Fibroblast of upper back skin (primary cell): ENCODE results near the gene VEPH1.
A peak's percentile ranks its signal among the peaks of the same experiment; 100 is the strongest.

Experiments used
- DNase-seq: peaks from one replicate; pipeline ENCODE4 v3.0.0-alpha.2; 2013

The VEPH1 gene

DNA sequence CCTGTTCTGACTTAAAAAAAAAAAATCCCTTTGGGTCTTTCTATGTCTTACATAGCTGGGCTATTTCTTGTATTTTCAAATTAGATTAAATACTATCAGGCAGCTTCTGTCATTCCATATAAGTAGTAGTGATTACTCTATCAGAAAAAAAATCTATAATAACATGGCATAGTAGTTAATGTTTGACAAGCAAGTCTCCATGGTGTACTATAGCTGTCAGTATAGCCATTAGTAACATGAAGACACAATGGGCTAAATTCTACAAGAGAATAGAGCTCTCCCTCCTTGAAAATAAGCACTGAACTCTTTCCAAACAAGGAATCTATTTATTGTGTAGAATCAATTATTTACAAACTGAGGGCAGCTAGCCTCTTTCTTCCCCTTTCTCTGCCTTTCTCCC is 19.4 kb upstream of the VEPH1 start:
- DNase-seq: no peak

DNA sequence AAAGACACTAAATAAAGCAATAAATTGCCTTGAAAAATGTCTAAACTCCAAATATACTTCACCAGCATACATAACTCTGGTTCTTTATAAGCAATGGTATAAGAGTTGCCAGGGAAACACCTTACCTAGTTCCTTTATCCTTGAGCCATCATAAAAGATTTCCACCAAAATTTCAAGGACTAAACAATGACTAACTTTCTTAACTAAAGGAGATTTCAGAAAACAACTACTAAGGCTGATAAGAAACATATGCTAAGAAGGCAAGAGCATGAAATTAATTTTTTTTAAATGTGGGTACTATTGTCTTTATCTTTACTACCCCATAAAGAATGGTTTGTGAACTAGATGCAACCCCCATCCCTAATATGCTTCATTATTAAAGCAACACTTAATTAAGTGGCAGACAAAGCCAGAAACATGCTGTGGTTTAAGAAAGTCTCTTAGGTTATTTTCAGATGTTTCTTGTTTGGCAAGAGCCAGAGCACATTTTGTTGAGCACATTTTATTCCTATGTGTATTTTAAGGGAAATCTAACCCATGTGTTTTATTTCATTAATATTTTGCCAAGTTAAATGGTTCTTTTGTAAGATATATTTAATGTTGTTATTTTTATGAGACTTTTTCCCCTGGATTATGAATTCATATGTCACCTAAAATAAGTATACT is 17.4 kb upstream of the VEPH1 start:
- no peak for DNase-seq

DNA sequence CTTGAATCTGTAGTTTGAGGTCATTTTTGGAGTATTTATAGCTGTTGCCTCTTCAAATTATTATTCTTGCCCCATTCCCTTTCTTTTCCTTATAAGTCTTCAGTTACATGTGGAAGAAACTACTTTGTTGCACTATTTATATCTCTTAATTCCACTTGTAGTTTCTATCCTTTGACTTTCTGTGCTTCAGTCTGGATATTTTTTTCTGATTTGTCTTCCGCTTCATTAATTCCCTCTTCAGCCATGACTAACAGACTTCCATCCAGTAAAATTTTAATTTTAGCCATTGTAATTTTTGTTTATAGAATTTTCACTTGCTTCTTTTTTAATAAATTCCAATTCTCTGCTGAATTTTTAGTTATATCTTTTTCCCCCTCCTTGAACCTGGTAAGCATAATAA is 15.7 kb upstream of the VEPH1 start:
- no peak for DNase-seq

DNA sequence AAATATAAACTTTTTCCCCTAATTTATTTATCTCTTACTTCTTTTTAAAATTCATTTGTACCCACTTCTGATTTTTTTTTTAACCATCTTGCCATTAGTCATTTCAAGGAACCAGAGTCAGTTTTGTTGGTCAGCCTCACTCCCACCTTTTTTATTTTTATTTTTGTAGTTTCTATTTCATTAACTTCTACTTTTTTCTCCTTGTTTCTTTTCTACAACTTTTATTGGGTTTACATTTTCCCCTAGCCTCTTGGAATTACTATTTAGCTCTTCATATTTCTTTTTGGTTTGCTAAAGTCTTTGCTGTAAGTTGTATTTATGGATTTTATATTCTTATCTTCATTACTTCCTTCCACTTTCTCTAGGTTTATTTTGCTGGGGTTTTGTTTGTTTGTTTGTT is 13.7 kb upstream of the VEPH1 start:
- DNase-seq: no peak

DNA sequence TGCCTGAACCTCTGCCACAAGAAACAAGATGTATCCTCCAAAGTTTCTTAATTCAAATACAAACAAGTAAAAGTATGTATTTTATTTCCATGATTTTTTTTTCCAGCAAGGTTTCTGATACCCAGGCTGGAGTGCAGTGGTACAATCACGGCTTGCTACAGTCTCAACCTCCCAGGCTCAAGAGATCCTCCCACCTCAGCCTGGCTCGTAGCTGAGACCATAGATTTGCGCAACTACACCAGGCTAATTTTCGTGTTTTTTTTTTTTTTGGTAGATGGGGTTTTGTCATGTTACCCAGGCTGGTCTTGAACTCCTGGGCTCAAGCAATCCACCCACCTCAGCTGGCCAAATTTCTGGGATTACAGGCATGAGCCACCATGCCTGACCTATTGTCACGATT is 12.2 kb upstream of the VEPH1 start:
- no peak for DNase-seq

DNA sequence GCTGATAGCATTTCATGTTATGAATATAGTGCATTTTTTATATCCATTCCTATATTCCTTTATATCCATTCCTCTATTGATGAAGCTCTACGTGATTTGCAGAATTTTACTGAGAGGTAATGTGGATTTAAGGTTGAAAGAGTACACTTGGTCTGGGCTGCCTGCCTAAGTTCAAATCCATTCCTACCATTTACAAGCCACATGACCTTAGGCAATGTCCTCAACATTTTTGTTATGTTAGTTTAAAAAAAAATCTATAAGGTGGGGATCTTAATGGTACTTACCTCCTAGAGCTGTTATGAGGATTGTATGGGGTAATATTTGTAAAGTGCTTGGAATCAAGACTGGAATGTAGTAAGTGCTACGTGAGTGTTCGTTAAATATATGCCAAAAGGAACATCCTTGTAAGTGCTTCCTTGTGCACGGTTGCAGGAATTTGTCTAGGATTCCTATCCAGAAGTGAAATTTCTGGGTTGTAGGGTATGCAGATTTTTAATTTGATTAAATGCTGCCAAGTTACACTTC is 11.2 kb upstream of the VEPH1 start:
- DNase-seq: no peak

DNA sequence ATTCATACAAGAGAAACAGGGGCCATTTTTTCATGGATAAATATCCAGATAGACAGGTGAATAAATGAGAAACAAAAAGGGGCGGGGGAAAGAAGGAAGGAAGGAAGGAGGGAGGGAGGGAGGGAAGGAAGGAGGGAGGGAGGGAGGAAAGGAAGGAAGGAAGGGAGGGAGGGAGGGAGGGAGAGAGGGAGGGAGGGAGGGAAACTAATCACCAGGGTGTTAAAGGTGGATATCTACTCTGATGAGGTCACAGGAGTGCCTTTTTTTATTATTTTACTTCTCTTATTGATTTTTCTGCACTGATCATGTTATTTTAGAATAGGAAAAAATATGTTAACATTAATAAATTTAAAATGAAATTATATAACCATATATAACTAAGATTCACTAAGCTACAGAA is 10.4 kb upstream of the VEPH1 start:
- no peak for DNase-seq

DNA sequence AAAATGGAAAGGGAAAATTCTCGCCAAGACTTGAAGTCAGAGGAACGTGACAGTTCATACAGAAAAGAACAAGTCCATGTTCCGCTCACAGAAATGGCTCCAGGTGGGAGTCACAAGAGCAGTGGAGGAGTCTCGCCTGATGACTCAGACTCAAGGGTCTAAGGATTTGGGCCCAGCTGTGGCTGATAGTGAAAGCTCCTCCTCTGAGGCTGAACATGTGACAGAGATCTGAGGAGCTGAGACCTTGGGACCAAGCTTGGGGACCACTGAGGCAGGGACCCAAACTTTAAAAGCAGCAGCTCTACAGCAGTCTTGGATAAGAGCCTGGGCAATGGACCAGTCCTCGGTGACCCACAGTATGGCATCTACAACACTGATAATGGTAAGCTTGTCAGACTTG is 9.3 kb upstream of the VEPH1 start:
- no peak for DNase-seq

DNA sequence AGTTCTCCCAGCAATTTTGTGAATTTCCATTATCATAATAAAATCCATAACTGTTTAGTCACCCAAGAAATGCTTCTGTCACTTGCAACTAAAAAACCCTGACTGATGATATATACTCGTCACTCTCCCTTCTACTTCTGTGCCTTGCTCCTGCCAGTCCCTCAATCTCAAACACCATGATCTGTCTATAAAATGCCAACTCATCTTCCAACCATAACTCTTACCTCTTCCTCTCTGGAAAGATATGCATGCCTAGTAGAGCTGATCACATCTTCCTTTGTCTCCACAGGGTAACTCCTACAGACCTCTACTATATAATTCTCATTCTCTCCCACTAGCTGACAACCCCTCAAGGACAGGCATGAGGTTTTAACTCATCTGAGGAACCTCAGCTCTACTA is 5.2 kb upstream of the VEPH1 start:
- no peak for DNase-seq

DNA sequence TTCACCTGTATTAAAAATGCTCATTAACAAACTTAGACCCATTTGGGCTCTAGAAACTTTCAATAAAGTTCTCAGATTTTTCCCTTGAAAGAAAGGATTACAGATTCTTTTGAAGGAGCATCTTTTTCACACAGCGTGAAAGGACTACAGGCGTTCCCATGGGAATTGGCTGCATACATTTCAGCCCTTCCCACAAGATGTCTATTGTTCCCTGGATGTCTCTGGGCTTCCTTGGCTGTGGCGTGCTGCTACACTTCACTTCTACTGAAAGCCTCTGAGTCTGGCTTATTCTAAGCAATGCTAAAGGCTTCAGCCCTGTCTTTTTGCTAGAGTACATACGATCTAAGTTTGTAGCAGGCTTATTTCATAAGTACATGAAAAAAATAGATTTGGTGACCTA is 1.4 kb downstream of the VEPH1 start:
- no peak for DNase-seq

DNA sequence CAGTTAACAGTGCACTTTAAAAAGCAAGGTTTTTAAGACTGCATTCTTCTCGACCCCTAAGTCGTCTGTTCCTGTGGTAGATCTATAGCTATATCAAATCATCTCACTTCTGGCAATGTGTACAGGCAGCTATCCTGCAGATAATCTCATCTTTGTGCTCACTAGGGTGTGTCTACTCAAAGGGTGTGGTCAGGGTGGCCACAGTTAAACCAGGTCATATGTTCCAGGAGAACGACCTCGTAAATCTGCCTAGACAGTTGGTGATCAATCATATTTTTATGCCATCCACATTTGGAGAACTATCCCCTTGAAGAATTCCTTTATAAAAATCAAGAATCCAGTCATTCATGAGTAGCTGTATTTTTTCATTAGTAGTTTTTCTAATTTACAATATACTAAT is 3.0 kb downstream of the VEPH1 start:
- DNase-seq: no peak

DNA sequence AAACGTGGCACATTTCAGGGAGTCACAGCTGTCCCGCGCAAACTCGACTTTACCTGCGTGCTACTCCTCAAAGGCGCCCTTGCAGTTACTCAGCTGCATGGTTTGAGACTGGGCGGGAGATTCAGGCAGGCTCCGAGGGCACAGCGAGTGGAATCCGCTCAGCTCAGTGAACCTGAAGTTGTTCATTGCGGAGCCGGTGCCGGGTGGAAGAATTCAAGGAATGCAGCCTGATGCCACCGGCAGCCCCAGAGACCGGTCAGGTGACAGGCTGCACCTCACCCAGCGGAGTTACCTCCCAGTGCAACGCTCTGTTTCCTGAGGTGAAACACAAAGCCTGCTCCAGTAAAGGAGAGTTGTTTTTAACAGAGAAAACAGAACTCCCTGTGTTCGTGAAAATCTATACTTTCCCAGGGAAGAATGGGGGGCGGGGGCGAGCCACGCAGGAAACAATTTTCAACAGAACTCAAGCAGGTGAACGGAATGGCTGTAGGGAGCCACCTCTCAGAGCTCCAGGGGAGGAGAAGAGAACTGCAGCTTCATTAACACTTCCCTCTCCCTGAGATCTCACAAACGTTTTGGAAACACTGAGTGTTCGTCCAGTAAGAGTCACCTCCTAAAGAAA is 3.8 kb downstream of the VEPH1 start:
- DNase-seq: peak; percentile 21

DNA sequence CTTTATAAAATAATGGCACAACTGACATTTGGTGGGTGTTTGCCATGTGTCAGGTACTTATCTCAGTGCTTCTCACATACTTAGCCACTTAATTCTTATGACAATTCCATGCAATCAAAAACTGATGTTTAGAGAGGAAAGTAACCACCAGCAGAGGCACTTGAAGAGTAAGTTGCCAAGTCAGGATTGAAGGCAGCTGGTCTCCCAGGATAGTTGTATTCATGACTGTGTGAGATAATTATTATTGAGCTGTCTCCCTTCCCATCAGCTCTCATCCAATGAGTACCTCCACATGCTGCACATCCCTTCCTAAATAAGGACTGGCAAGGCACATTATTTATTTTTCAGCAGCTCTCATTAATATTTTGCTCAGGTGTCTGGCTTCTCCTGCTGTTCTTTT is 4.8 kb downstream of the VEPH1 start:
- no peak for DNase-seq

DNA sequence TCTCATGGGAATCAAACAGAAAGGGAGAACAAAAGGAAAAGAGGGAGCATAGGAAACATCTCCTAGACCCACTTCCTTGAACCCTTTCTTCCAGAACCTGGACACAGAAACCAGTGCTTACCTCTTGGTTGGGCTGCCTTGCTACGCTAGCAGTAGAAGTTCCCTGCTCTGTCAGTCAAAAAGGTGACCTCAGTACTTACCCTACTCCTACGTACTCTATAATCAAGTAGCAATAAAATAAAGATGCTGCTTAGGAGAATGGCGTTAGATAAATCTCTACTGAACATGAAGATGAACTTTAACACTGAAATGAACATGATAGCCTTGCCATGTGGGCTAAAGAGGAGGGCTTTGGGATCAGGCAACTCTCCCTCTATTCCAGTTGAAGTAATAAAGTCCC is 7.4 kb downstream of the VEPH1 start:
- no peak for DNase-seq

DNA sequence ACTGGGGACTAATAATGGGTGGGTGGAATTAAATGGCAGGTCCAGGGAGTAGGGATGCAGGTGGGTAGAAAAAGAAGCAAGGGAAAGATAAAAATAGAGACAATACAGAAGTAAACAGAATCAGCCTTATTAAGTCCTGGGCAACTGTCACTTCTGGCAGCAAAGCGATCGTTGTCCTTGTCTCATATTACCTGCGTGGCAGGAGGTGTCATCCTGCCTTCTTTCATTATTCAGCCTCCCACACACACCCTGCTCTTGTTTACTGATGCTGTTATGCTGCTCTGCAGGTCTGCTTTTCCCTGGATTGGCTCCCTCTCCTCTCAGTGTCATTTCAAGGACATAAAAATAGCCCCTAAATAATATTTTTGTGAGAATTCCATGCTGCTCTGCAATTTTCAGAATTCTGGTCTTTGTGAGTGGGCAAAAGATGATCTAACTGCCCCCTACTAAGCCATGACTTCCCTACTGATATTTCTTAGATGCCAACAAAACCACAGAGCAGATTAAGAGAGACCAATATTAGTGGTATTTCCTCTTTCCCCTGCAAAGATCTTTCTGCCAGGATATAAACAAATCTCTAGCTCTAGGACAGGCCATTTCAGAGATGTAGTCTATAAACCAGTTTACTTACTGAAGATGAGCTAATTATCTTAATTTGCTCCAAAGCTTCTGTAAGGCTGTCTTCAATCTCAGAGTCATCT is 8.5 kb downstream of the VEPH1 start:
- DNase-seq: peak; percentile 19

DNA sequence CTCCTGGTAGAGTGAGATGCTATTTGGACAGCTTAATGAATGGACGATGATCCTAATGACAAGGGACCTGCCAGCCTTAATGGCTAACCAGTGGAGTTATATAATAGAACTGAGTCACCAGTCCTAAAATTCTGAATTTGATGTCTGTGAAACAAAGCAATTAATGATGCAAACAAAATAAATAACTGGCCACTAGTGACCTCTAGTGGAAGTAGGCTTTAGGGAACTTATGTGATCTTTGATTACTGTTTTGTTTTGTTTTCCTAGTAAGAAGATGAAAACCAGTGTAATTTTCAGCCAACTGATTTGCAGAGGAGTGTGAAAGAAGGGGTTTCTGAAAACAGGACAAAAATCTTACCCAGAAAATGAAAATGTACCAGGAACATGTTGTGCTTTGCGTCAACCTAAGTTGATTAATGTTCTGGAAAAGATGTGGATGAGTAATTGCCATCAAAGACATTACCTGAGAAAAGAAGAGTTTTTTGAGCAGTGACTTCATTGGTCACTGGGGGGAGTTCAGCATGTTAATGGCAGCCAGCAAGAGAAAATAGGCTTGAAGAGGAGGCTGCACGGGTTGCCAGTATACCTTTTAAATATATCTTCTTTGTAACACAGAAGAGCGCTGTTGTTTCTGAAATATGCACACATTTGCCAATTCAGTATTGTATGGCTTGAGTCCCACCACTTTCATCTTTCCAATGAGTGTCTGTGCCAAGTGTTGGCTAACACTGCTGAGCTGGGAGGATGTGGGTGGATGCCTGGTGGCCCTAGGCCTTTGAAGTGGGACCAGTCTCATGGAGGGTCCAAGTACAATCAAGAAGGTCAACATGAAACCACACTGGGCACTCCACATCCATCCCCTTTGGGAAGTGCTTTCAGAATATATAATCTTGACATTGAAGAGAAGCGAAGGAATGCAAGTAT is 9.3 kb downstream of the VEPH1 start:
- DNase-seq: peak; percentile 75

DNA sequence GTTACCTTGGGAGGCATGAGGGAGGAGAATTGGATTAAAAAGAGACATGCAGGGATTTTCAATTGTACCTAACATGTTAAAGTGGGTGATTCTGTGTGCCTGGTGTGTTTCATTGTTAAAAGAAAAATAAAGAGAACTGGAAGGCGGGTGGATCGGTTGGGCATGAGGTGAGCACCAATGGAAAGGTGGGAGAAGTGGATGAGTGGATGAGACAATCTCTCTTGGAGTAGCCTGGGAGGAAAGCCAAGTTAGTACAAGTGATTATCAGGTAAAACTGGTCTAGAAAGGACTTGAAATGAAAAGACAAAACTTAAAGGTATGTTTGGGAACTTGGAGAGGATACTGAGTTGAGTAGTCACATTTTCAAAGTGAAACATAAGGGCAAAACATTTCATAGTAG is 12.1 kb downstream of the VEPH1 start:
- no peak for DNase-seq

DNA sequence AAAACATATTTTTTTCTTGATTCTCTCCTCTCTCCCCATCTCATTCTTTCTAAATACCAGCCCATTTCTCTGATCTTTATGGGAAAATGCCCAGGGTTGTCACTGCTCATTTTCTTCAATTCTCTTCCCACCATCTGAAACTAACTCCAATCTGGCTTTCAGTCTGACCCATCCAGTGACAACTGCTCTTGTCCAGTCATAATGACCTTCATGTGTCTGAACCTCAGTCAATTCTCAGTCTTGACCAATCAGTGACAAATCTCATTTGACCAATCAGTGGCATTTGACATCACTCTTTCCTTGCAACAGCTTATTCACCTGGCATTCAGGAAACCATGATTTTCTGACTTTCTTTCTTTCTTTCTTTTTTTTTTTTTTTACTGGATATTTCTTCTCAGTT is 15.1 kb downstream of the VEPH1 start:
- no peak for DNase-seq

DNA sequence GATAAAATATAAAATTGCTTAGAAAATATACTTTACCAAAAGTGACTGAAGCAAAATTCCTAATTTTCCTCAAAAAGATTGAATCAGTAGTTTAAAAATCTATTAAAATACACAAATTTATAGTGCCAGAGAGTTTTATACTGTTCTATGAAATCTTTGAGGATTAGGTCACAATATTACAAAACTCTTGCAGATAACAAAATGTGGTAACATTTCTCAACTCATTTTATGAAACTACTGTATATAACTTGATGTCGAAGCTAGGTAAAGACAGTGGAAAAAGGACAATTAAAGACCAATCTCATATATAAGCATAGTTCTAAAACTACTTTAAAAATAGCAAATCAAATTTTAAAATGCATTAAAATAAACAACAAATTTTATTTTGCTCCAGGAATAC is 15.9 kb downstream of the VEPH1 start:
- peak; percentile 24 for DNase-seq

DNA sequence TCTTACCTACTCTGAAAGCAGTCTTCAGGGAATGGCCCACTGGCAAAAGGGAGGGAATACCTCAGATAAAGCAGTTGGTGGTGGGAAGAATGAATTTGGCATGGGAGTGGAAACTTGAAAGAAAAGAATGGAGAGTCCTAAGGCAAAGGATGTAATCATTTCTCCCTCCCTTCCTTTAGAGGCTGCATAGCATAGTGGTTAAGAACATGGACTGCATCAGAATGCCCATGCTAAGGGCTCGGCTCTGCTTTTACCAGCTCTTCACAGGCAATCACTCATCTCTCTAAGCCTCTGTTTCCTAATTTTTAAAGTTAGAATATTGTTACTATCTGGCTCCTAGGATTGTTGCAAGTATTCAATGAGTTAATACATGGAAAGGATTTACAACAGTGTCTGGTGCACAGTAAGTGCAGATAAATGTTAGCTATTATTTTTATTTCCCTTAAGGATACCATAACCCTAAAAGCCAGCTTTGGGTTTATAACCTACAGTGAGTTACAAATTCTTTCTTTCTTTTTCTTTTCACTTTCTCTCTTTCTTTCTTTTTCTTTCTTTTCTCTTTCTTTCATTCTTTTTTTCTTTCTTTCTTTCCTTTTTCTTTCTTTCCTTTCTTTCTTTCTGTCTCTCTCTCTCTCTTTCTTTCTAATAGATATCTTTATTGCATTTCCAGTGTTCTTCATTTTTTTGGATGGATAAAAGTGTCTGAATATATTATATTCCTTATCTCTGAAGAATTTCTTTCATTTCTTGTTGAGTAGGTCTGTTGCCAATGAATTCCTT is 23.6 kb downstream of the VEPH1 start:
- DNase-seq: no peak

DNA sequence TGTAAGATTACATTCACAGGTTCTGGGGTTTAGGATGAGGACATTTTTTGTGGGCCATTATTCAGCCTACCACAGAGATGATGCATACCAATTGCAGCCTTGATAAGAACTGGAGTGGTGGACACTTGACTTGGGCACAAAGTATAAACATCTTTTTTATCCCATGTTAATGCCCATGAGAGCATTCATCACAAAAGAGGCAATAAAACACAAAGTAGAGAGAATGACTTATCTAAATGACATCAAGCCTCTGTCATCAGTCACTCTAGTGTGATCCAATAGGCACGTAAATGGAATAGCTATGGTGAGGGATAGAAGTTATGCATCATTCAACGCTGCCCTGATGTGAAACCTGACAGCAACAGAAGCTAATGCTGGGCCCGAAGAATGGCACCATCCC is 25.8 kb downstream of the VEPH1 start:
- no peak for DNase-seq

DNA sequence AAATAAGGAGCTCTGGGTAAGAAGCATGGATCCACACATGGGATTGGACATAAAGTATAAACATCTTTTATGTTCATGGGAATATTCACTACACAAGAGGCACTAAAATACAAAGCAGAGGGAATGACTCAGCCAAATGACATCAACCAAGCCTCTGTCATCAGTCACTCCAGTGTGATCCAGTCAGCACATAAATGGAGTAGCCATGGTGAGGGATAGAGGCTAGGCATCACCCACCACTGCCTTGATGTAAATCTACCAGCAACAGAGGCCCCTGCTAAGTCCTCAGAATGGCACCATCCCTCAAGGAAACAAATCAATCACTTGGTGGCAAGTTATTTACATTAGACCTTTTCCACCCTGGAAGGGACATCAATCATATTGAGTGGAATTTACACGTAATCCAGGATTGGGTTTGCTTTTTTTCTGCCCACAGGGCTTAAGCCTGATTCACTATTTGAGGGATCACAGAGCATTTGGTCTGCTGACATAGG is 27.2 kb downstream of the VEPH1 start:
- DNase-seq: peak; percentile 58
